ENCODE measurements around the gene MEF2C. TPM values are rescaled to one million over a fixed set of nuclear protein-coding genes. Genes with fewer than 3 reads are reported as not detected.

Gene MEF2C
- total and polyA plus RNA-seq, 11 donors = 15.5 to 98.5 (median 56.2) TPM

DNA sequence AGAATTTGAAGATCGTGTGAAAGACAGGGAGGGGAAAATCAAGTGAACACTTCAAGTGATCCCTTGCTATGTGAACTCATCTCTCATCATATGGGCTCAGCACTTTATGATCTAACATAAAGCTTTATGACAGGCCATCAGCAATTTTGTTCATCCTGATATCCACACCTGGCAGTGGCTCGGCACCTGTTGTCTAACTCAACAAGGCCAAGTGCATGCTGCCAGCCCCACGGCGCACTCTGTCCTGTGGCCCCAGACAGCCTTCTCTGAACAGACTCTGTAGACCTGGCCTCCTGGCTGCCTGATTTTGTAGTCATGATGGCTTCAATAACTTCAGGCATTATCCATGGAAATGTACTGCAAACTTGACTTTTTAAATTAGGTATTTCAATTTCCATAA is 106.3 kb downstream of the MEF2C start:
- H3K36me3 ChIP-seq = peaks cover 0 to 23% (median 14%) of the 10 kb centered on the region in 9 donors
- no peak overlapping the region for H3K4me3 ChIP-seq
- H3K27me3 ChIP-seq = no peaks in the 10 kb centered on the region
- intact Hi-C loops (cut with DNase I) = no loop called here
- H3K4me1 ChIP-seq = peaks cover 0 to 29% (median 8%) of the 10 kb centered on the region in 12 donors
- no peak for TF ChIP-seq CTCF (IDR thresholded peaks at IDR 0.05)
- TF ChIP-seq POLR2A (IDR thresholded peaks at IDR 0.05) = no peak
- no peak for DNase-seq
- no peak overlapping the region for H3K27ac ChIP-seq
- H3K9me3 ChIP-seq = no peaks in the 10 kb centered on the region
- 85 to 95% (median 92%) methylated on average over 4 of the region's 4 CpGs for WGBS, 4 donors
- ATAC-seq = no peak

GRCh38 chr5:88772831-88773230 is 110.2 kb downstream of the MEF2C start:
- no peaks in the 10 kb centered on the region for H3K9me3 ChIP-seq
- DNase-seq (no peak), ATAC-seq (no peak)
- no peak for TF ChIP-seq CTCF (IDR thresholded peaks at IDR 0.05)
- no peak for TF ChIP-seq POLR2A (IDR thresholded peaks at IDR 0.05)
- H3K4me3 ChIP-seq = no peak overlapping the region
- WGBS, 4 donors = 91 to 97% (median 95%) methylated on average over 5 of the region's 5 CpGs
- H3K27ac ChIP-seq = no peak overlapping the region
- no peaks in the 10 kb centered on the region for H3K27me3 ChIP-seq
- intact Hi-C loops (cut with DNase I) = no loop called here
- H3K4me1 ChIP-seq = peaks cover 0 to 20% (median 10%) of the 10 kb centered on the region in 12 donors
- H3K36me3 ChIP-seq = peaks cover 0 to 39% (median 24%) of the 10 kb centered on the region in 9 donors

DNA sequence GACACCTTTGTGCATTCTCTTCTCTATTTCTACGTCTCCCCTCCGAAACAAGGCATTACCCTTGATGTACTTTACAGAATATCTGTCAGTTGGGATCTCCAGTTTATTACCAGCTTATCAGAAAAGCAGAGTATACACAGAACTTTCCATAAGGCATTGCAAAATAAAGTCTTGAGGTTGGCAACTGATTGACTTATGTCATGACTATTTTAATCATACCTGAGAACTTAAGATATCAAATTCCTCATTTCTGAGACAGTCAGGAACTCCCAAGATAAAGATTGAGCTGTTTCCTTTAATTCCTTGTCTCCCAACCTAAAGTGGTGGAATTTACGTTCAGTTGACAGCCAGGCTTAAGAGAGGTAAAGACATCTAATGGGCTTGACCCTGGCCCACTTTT is 110.9 kb downstream of the MEF2C start:
- ATAC-seq = no peak
- Histone ChIP-seq H3K4me3 (no peak overlapping the region), H3K4me1 (peaks cover 0 to 19% (median 11%) of the 10 kb centered on the region in 12 donors), H3K27ac (no peak overlapping the region), H3K27me3 (no peaks in the 10 kb centered on the region), H3K9me3 (no peaks in the 10 kb centered on the region), H3K36me3 (peaks cover 0 to 39% (median 24%) of the 10 kb centered on the region in 9 donors)
- WGBS, 4 donors = 90 to 98% (median 96%) methylated on average over 3 of the region's 3 CpGs
- TF ChIP-seq POLR2A (IDR thresholded peaks at IDR 0.05) (no peak), CTCF (IDR thresholded peaks at IDR 0.05) (no peak)
- intact Hi-C loops (cut with DNase I) = no loop called here
- DNase-seq = no peak

DNA sequence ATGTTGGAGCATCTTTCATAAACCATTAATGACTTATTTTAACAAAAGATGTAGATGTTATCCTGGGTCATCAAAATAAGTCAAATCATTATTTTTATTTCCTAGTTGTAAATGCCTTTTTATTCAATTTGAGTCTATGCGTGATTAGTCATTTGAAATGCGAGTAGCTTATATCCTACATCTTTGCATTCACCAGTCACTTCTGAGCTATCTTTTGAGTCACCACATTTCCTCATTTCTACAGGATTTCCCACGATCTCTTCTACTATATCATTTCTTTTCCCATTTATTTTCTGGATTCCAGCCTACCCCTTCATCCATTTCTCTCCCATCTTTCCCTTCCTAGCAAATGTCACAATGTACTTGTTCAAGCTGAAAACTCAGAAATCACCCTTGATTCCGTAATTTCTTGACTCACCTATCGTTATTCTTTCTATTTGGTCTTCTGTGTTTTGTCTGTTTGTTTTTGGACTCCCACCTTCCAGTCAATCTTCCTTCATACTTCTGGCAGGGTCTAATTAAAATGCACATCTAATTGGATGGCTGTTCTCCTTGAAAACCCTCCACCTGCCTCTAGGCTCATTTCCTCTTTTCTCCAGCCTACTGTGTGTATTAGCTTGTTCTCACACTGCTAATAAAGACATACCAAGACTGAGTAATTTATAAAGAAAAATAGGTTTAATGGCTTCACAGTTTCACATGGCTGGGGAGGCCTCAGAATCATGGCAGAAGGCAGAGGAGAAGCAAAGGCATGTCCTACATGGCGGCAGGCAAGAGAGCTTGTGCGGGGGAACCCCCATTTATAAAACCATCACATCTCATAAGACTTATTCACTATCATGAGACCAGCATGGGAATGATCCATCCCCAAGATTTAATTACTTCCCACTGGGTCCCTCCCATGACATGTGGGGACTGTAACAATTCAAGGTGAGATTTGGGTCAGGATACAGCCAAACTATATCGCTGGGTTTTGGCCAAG is 112.4 kb downstream of the MEF2C start:
- Histone ChIP-seq H3K27ac (no peak overlapping the region), H3K27me3 (no peaks in the 10 kb centered on the region), H3K9me3 (no peaks in the 10 kb centered on the region), H3K4me3 (no peak overlapping the region), H3K4me1 (peaks cover 0 to 29% (median 9%) of the 10 kb centered on the region in 12 donors), H3K36me3 (peaks cover 0 to 39% (median 24%) of the 10 kb centered on the region in 9 donors)
- ATAC-seq = no peak
- intact Hi-C loops (cut with DNase I) = no loop called here
- WGBS, 4 donors = 92 to 95% (median 94%) methylated on average over 8 of the region's 8 CpGs
- no peak for DNase-seq
- TF ChIP-seq POLR2A (IDR thresholded peaks at IDR 0.05) = no peak
- TF ChIP-seq CTCF (IDR thresholded peaks at IDR 0.05) = no peak
